ENCODE measurements around the gene RITA1. TPM values are rescaled to one million over a fixed set of nuclear protein-coding genes. Genes with fewer than 3 reads are reported as not detected.

The RITA1 gene
- polyA plus RNA-seq, 1 donor from 2014 or later = 24.1 TPM

GRCh38 chr12:113232840-113233585 is 47.5 kb downstream of the RITA1 start:
- Mint-ChIP-seq H3K36me3 (peaks cover 3% of the 10 kb centered on the region), H3K9me3 (no peaks in the 10 kb centered on the region)

GRCh38 chr12:113233967-113234366 is 48.4 kb downstream of the RITA1 start:
- Mint-ChIP-seq H3K4me3 (no peak overlapping the region), H3K4me1 (peaks cover 20 to 35% (median 29%) of the 10 kb centered on the region in 3 donors), H3K36me3 (peaks cover 3% of the 10 kb centered on the region), H3K27ac (peak overlapping the region in 1 of 3 donors; percentile 84), H3K27me3 (no peaks in the 10 kb centered on the region), H3K9me3 (no peaks in the 10 kb centered on the region)

More at GRCh38 chr12:113232840-113233585, 47.5 kb downstream of the RITA1 start:
- Mint-ChIP-seq H3K27me3 (no peaks in the 10 kb centered on the region), H3K4me3 (peak overlapping the region; percentile 13 to 95 (median 86)), H3K27ac (peak overlapping the region; percentile 6 to 93 (median 84)), H3K4me1 (peaks cover 20 to 35% (median 31%) of the 10 kb centered on the region in 3 donors)

- H3K36me3 Mint-ChIP-seq = peaks cover 6% of the 10 kb centered on the region
- H3K27ac Mint-ChIP-seq = no peak overlapping the region
- peaks cover 24 to 31% (median 29%) of the 10 kb centered on the region in 3 donors for H3K4me1 Mint-ChIP-seq
- H3K27me3 Mint-ChIP-seq = no peaks in the 10 kb centered on the region
- no peaks in the 10 kb centered on the region for H3K9me3 Mint-ChIP-seq
- no peak overlapping the region for H3K4me3 Mint-ChIP-seq
Observed at GRCh38 chr12:113234483-113234882, 49.0 kb downstream of the RITA1 start.

GRCh38 chr12:113235976-113236375 is 50.5 kb downstream of the RITA1 start:
- H3K36me3 Mint-ChIP-seq = peaks cover 3% of the 10 kb centered on the region
- no peaks in the 10 kb centered on the region for H3K27me3 Mint-ChIP-seq
- peaks cover 25 to 27% (median 27%) of the 10 kb centered on the region in 3 donors for H3K4me1 Mint-ChIP-seq
- no peak overlapping the region for H3K4me3 Mint-ChIP-seq
- no peak overlapping the region for H3K27ac Mint-ChIP-seq
- H3K9me3 Mint-ChIP-seq = no peaks in the 10 kb centered on the region

- Mint-ChIP-seq H3K9me3 (no peaks in the 10 kb centered on the region), H3K27ac (peak overlapping the region in 1 of 3 donors; percentile 53), H3K36me3 (peaks cover 3% of the 10 kb centered on the region), H3K27me3 (no peaks in the 10 kb centered on the region), H3K4me3 (no peak overlapping the region), H3K4me1 (peaks cover 25 to 28% (median 25%) of the 10 kb centered on the region in 3 donors)
Observed at GRCh38 chr12:113236539-113237399, 51.2 kb downstream of the RITA1 start.

GRCh38 chr12:113237748-113238147 is 52.2 kb downstream of the RITA1 start:
- H3K4me3 Mint-ChIP-seq = peak overlapping the region in 1 of 4 donors; percentile 35
- peak overlapping the region in 1 of 3 donors; percentile 23 for H3K27ac Mint-ChIP-seq
- peaks cover 5% of the 10 kb centered on the region for H3K36me3 Mint-ChIP-seq
- no peaks in the 10 kb centered on the region for H3K27me3 Mint-ChIP-seq
- H3K4me1 Mint-ChIP-seq = peaks cover 23 to 25% (median 25%) of the 10 kb centered on the region in 3 donors
- H3K9me3 Mint-ChIP-seq = no peaks in the 10 kb centered on the region

GRCh38 chr12:113238309-113238708 is 52.8 kb downstream of the RITA1 start:
- H3K9me3 Mint-ChIP-seq = no peaks in the 10 kb centered on the region
- H3K27ac Mint-ChIP-seq = no peak overlapping the region
- no peaks in the 10 kb centered on the region for H3K27me3 Mint-ChIP-seq
- H3K36me3 Mint-ChIP-seq = peaks cover 5% of the 10 kb centered on the region
- peaks cover 18 to 19% (median 19%) of the 10 kb centered on the region in 3 donors for H3K4me1 Mint-ChIP-seq
- no peak overlapping the region for H3K4me3 Mint-ChIP-seq

- peaks cover 5% of the 10 kb centered on the region for H3K36me3 Mint-ChIP-seq
Observed at GRCh38 chr12:113239288-113239771, 53.8 kb downstream of the RITA1 start.

GRCh38 chr12:113239811-113240331 is 54.4 kb downstream of the RITA1 start:
- Mint-ChIP-seq H3K27ac (peak overlapping the region in 1 of 3 donors; percentile 1), H3K4me3 (peak overlapping the region in 1 of 4 donors; percentile 20), H3K27me3 (no peaks in the 10 kb centered on the region), H3K36me3 (peaks cover 8% of the 10 kb centered on the region), H3K4me1 (peaks cover 14 to 17% (median 16%) of the 10 kb centered on the region in 3 donors), H3K9me3 (no peaks in the 10 kb centered on the region)

More at GRCh38 chr12:113239288-113239771, 53.8 kb downstream of the RITA1 start:
- no peak overlapping the region for H3K27ac Mint-ChIP-seq
- H3K4me3 Mint-ChIP-seq = no peak overlapping the region
- H3K9me3 Mint-ChIP-seq = no peaks in the 10 kb centered on the region
- peaks cover 14 to 17% (median 16%) of the 10 kb centered on the region in 3 donors for H3K4me1 Mint-ChIP-seq
- H3K27me3 Mint-ChIP-seq = no peaks in the 10 kb centered on the region

GRCh38 chr12:113240395-113240794 is 54.9 kb downstream of the RITA1 start:
- Mint-ChIP-seq H3K27me3 (no peaks in the 10 kb centered on the region), H3K27ac (peak overlapping the region in 1 of 3 donors; percentile 1)

GRCh38 chr12:113241191-113242025 is 55.9 kb downstream of the RITA1 start:
- no peak overlapping the region for H3K27ac Mint-ChIP-seq
- H3K9me3 Mint-ChIP-seq = no peaks in the 10 kb centered on the region
- H3K4me1 Mint-ChIP-seq = peaks cover 11 to 17% (median 13%) of the 10 kb centered on the region in 3 donors
- peaks cover 8% of the 10 kb centered on the region for H3K36me3 Mint-ChIP-seq
- H3K4me3 Mint-ChIP-seq = no peak overlapping the region
- H3K27me3 Mint-ChIP-seq = no peaks in the 10 kb centered on the region

More at GRCh38 chr12:113240395-113240794, 54.9 kb downstream of the RITA1 start:
- Mint-ChIP-seq H3K36me3 (peaks cover 8% of the 10 kb centered on the region), H3K9me3 (no peaks in the 10 kb centered on the region), H3K4me1 (peaks cover 14 to 17% (median 16%) of the 10 kb centered on the region in 3 donors), H3K4me3 (peak overlapping the region in 1 of 4 donors; percentile 30)

All from IgD-negative memory B cell (primary cell).